Neural progenitor cell (in vitro differentiated cells): ENCODE results near the gene PER1. TPM values are rescaled to one million over a fixed set of nuclear protein-coding genes. Genes with fewer than 3 reads are reported as not detected.

Experiments used
- DNase-seq: peaks from one replicate; pipeline ENCODE4 v3.0.0-alpha.2; 2016; ENCODE audit warnings: low spot score
- H2AFZ ChIP-seq: fragments of 200-600 bp; sonication (generic); replicated peaks from 2 replicates; pipeline ENCODE4 v1.6.1; 2016; ENCODE audit warnings: antibody characterized with exemption
- H3F3A ChIP-seq: fragments of 200-600 bp; sonication (generic); 2 replicates; pipeline ENCODE4 v1.6.1; 2016; ENCODE audit warnings: antibody characterized with exemption, low read depth
- H3K27ac ChIP-seq: fragments of 200-600 bp; sonication (generic); 2 replicates; pipeline ENCODE4 v1.5.1; 2016; ENCODE audit warnings: mild to moderate bottlenecking
- H3K27me3 ChIP-seq: fragments of 200-600 bp; sonication (generic); 2 replicates; pipeline ENCODE4 v1.6.1; 2016; ENCODE audit warnings: mild to moderate bottlenecking, moderate library complexity
- H3K36me3 ChIP-seq: fragments of 200-600 bp; sonication (generic); 2 replicates; pipeline ENCODE4 v1.5.1; 2016
- H3K4me1 ChIP-seq: fragments of 200-600 bp; sonication (generic); 2 replicates; pipeline ENCODE4 v1.6.1; 2016; ENCODE audit warnings: mixed run types
- H3K4me2 ChIP-seq: fragments of 200-600 bp; sonication (generic); 2 replicates; pipeline ENCODE4 v1.6.1; 2016
- H3K4me3 ChIP-seq: fragments of 200-600 bp; sonication (generic); 2 replicates; pipeline ENCODE4 v1.5.1; 2016
- H3K79me2 ChIP-seq: fragments of 200-600 bp; sonication (generic); 2 replicates; pipeline ENCODE4 v1.6.1; 2016; ENCODE audit warnings: low read depth
- H3K9ac ChIP-seq: fragments of 200-600 bp; sonication (generic); 2 replicates; pipeline ENCODE4 v1.6.1; 2016
- H3K9me3 ChIP-seq: fragments of 200-600 bp; sonication (generic); 2 replicates; pipeline ENCODE4 v1.5.1; 2016; ENCODE audit warnings: low read depth
- H4K20me1 ChIP-seq: fragments of 200-600 bp; sonication (generic); 2 replicates; pipeline ENCODE4 v1.6.1; 2016; ENCODE audit warnings: low read depth
- H3K27ac Mint-ChIP-seq: 3 replicates; pipeline ENCODE4 v1.8.0; 2021; ENCODE audit warnings: mixed read lengths
- H3K27me3 Mint-ChIP-seq: 2 replicates; pipeline ENCODE4 v1.8.0; 2022; ENCODE audit warnings: low read depth, mild to moderate bottlenecking, inconsistent platforms, moderate library complexity, mixed read lengths; ENCODE audit not compliant: insufficient read depth
- H3K36me3 Mint-ChIP-seq: 3 replicates; pipeline ENCODE4 v1.8.0; 2021; ENCODE audit warnings: mixed read lengths
- H3K4me1 Mint-ChIP-seq: 3 replicates; pipeline ENCODE4 v1.8.0; 2021; ENCODE audit warnings: mixed read lengths
- H3K4me3 Mint-ChIP-seq: 3 replicates; pipeline ENCODE4 v1.8.0; 2021; ENCODE audit warnings: mild to moderate bottlenecking, moderate library complexity, mixed read lengths
- H3K9me3 Mint-ChIP-seq: 3 replicates; pipeline ENCODE4 v1.8.0; 2020; ENCODE audit warnings: mixed read lengths
- EZH2 ChIP-seq: fragments of 200-600 bp; sonication (generic); IDR thresholded peaks from 2 replicates; pipeline ENCODE4 v1.6.1; 2017; ENCODE audit warnings: antibody characterized with exemption, mild to moderate bottlenecking, moderate library complexity
- EZH2phosphoT487 ChIP-seq: fragments of 200-600 bp; sonication (generic); IDR thresholded peaks from 2 replicates; pipeline ENCODE4 v1.6.1; 2017; ENCODE audit warnings: antibody characterized with exemption
- microRNA counts: library from miRNA; unstranded; fragments of <30 nt; microRNA quantifications from one replicate; lab custom pipeline; 2016
- microRNA-seq: library from miRNA; unstranded; fragments of <30 nt; microRNA quantifications from one replicate; pipeline ENCODE4, GENCODE V29; 2016
- total RNA-seq: library from RNA; depleted of rRNA; stranded (reverse); fragments of >200 nt; gene quantifications from 2 replicates; pipeline ENCODE4 v1.2.3, GENCODE V29; 2015; ENCODE audit warnings: low replicate concordance
- TF ChIP-seq, protein P1 (sequence below): fragments of 200-600 bp; sonication (generic); IDR thresholded peaks from 2 replicates; pipeline ENCODE4 v1.5.1; 2017; ENCODE audit warnings: antibody characterized with exemption, mild to moderate bottlenecking

Gene PER1
- total RNA-seq, 1 donor from 2014 or later: 3.2 TPM

DNA sequence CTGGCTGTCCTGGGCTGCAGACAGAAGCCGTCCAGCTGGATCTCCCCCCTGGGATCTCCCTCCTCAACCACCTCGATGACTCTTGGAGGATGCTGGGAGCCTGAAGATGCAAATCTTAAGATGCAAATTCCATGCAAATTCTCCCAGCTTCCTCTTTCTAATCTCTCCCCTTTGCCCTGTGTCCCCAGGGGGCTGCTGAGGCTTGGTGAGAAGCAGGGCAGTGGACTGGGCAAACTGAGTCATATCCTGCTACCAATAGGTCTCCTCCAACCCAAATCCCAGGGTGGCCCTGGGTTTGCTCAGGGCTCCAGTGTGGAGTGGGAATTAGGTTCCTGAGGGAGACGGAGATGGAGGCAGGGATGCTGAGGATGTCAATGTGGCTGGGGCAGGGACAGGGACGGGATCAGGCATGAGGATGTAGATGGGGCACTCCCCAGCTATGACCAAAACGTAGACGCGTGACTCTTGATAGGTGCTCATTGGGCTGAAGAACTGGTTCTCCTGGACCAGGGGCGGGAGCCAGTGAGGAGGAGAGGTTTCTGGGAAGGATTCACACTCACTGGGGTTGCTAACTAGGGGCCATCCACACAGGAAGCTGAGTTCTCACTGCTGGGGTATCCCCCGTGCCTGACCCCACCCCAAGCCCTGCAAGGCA is 61.0 kb downstream of the PER1 start:
- no peak overlapping the region for H3K4me3 Mint-ChIP-seq
- no peak overlapping the region for H3K27ac Mint-ChIP-seq
- Histone ChIP-seq H3K9me3 (no peaks in the 10 kb centered on the region), H3K36me3 (no peaks in the 10 kb centered on the region), H3K4me2 (no peak overlapping the region), H3K27ac (no peak overlapping the region), H3K27me3 (peaks cover 32% of the 10 kb centered on the region), H2AFZ (no peak overlapping the region), H3K4me1 (peaks cover 8% of the 10 kb centered on the region), H3K4me3 (no peak overlapping the region), H4K20me1 (no peaks in the 10 kb centered on the region), H3K9ac (no peak overlapping the region), H3K79me2 (no peaks in the 10 kb centered on the region), H3F3A (no peaks in the 10 kb centered on the region)
- no peaks in the 10 kb centered on the region for H3K36me3 Mint-ChIP-seq
- no peaks in the 10 kb centered on the region for H3K9me3 Mint-ChIP-seq
- peaks cover 5% of the 10 kb centered on the region for H3K4me1 Mint-ChIP-seq
- peaks cover 23% of the 10 kb centered on the region for H3K27me3 Mint-ChIP-seq
- TF ChIP-seq EZH2phosphoT487: no peak
- TF ChIP-seq EZH2: no peak
- TF ChIP-seq, protein P1, sequence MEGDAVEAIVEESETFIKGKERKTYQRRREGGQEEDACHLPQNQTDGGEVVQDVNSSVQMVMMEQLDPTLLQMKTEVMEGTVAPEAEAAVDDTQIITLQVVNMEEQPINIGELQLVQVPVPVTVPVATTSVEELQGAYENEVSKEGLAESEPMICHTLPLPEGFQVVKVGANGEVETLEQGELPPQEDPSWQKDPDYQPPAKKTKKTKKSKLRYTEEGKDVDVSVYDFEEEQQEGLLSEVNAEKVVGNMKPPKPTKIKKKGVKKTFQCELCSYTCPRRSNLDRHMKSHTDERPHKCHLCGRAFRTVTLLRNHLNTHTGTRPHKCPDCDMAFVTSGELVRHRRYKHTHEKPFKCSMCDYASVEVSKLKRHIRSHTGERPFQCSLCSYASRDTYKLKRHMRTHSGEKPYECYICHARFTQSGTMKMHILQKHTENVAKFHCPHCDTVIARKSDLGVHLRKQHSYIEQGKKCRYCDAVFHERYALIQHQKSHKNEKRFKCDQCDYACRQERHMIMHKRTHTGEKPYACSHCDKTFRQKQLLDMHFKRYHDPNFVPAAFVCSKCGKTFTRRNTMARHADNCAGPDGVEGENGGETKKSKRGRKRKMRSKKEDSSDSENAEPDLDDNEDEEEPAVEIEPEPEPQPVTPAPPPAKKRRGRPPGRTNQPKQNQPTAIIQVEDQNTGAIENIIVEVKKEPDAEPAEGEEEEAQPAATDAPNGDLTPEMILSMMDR: no peak
- no peak for DNase-seq

MicroRNA genes within 50 kb of the gene (microRNA counts, 767-probe panel; counts per million panel counts)
- 460 counts per million, percentile 90 among the panel's probes with 10 or more counts for microRNA hsa-miR-4521 (lab: Ali Mortazavi, UCI)

Small RNA genes lying within 50 kb of the gene (microRNA-seq; reads per million reads assigned to microRNA genes)
- gene MIR4521: 10.2 reads per million, percentile 37 among the genes with 10 or more reads in this experiment
- not detected for gene MIR6883

Other genes starting within 250 kb of the PER1 start
- gene RNF227, start 236.1 kb downstream of the PER1 start, total RNA-seq: 4.0 and 4.8 TPM in 2 replicates
- 1.0 and 2.7 TPM in 2 replicates for gene KCNAB3, start 222.5 kb downstream of the PER1 start, total RNA-seq
- 9.8 and 30.9 TPM in 2 replicates for gene TRAPPC1, start 220.5 kb downstream of the PER1 start, total RNA-seq
- 21.2 and 48.8 TPM in 2 replicates for gene CNTROB, start 220.2 kb downstream of the PER1 start, total RNA-seq
- 0.37 TPM in 1 of 2 replicates, not detected in the other for gene GUCY2D, start 149.8 kb downstream of the PER1 start, total RNA-seq
- 0.06 TPM in 1 of 2 replicates, not detected in the other for gene ALOX15B, start 113.3 kb downstream of the PER1 start, total RNA-seq
- 0.28 TPM in 1 of 2 replicates, not detected in the other for gene ALOX12B, start 64.7 kb downstream of the PER1 start, total RNA-seq
- gene ALOXE3, start 33.9 kb downstream of the PER1 start, total RNA-seq: not detected in 2 replicates
- gene HES7, start 28.3 kb downstream of the PER1 start, total RNA-seq: 2.0 TPM in 1 of 2 replicates, not detected in the other
- gene VAMP2, start 10.5 kb upstream of the PER1 start, total RNA-seq: 9.4 and 11.7 TPM in 2 replicates
- gene TMEM107, start 24.0 kb upstream of the PER1 start, total RNA-seq: 26.0 and 45.5 TPM in 2 replicates
- 0.71 and 4.1 TPM in 2 replicates for gene BORCS6, start 37.8 kb upstream of the PER1 start, total RNA-seq
- gene AURKB, start 58.2 kb upstream of the PER1 start, total RNA-seq: 149 and 156 TPM in 2 replicates
- 6.4 and 10.4 TPM in 2 replicates for gene CTC1, start 95.7 kb upstream of the PER1 start, total RNA-seq
- gene PFAS, start 96.9 kb upstream of the PER1 start, total RNA-seq: 64.6 and 83.5 TPM in 2 replicates
- gene RANGRF, start 136.3 kb upstream of the PER1 start, total RNA-seq: 11.9 and 19.9 TPM in 2 replicates
- 0.67 and 1.1 TPM in 2 replicates for gene SLC25A35, start 143.0 kb upstream of the PER1 start, total RNA-seq
- gene ARHGEF15, start 157.8 kb upstream of the PER1 start, total RNA-seq: 0.07 and 0.50 TPM in 2 replicates
- not detected in 2 replicates for gene ODF4, start 187.4 kb upstream of the PER1 start, total RNA-seq
- gene RPL26, start 230.8 kb upstream of the PER1 start, total RNA-seq: 5,403 and 8,768 TPM in 2 replicates
- not detected in 2 replicates for gene RNF222, start 245.4 kb upstream of the PER1 start, total RNA-seq